Stimulated activated naive CD4-positive, alpha-beta T cell treated with Interleukin-2 at 50 U/mL for 16 hours (primary cell): ENCODE measurements around the gene LHFPL3.
A peak's percentile ranks its signal among the peaks of the same experiment; 100 is the strongest.
"Not testable (repeated sequence)": the region's sequence is repeated elsewhere in the genome, so short reads cannot be mapped to it uniquely, and the experiment has no call there.

Experiments
- DNase-seq: peaks from one replicate; lab custom pipeline; 2025; lab: John Stamatoyannopoulos, UW

The LHFPL3 gene

DNA sequence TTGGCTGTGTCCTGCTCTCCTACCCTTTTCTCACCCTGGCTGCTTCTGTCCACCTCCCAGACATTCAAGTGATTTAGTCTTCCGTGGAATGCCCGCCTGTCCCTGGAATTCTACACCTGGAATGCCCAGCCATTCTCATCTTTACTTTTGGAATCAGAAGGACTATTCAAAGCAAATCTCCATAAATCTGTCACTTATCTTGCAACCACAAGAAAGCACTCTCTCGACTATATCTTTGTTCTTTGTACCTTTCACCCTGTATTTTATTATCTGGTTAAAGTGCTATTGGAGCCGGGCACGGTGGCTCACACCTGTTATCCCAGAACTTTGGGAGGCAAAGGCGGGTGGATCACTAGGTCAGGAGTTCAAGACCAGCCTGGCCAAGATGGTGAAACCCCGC, 606.3 kb downstream of the LHFPL3 start:
- no peak for DNase-seq

DNA sequence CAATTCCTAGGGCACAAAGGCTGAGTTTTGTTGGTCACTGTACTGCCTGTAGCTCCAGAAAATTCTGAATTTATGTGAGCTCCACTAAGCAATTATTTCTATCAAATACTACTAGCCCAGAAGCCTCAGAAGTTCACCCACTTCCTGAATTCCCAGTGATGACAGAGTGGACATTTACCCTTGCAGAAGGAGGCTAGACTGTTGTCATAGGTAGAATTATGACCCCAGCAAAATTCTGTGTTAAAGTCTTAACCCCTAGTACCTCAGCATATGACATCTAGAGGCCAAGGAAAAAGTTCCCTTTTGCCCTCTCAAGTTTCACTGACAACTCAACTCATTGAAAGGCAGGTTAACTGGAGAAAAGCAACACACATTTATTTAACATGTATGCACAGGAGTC, 606.9 kb downstream of the LHFPL3 start:
- DNase-seq = no peak

GRCh38 chr7:104936546-104936945, 608.1 kb downstream of the LHFPL3 start:
- DNase-seq = no peak

DNA sequence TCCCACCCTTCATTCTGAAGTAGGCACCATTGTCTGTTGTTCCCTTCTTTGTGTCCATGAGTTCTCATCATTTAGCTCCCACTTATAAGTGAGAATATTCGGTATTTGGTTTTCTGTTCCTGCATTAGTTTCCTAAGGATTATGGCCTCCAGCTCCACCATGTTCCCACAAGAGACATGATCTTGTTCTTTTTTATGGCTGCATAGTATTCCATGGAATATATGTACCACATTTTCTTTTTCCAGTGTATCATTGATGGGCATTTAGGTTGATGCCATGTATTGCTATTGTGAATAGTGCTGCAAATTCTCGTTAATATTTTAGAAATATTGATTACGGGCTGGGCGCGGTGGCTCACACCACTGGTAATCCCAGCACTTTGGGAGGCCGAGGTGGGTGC, 609.1 kb downstream of the LHFPL3 start:
- not testable (repeated sequence) for DNase-seq

DNA sequence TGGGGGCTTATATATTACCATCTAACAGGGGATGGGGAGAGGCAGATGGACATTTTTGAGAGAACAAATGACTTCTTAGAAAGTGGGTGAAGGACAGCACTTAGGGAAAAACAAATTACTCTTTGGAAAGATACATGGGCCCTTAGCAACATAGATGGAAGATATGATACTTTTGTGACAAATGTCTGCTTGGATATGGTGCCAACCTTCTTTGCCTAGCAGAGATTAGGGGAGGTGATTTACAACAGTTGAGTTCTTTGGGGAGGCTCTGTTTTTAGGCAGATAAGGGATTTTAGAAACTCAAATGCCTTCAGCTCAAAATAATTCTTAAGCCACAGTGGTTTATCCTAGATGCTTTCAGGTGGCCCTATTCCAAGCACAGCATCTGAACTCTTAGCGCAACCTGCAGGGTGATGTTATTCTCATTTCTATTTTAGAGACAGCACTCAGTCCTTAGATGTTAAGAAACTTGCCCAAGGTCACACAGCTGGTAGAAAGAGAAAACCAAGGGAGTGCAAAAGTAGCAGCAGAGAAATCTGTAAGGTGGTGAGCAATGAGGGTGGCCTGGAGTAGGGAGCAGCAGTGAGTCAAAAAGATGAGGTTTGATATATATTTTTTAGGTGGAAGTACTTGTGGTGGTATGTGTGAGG, 610.5 kb downstream of the LHFPL3 start:
- no peak for DNase-seq

GRCh38 chr7:104940023-104940710, 611.8 kb downstream of the LHFPL3 start:
- DNase-seq = no peak

GRCh38 chr7:104943502-104944343, 615.3 kb downstream of the LHFPL3 start:
- peak; percentile 62 for DNase-seq

DNA sequence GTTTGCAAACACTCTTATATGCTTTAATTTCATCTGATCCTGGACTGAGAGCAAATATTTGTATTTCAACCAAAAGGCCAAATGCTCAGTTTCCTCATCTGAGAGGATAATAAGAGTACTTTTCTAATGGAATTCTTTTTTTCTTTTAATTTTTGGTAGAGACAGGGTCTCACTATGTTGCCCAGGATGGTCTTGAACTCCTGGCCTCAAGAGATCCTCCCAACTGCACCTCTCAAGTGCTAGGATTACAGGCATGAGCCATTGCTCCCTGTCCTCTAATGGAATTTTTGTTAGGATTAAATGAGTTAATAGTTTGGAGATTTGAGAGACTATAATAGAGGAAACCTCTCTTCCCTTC, 617.2 kb downstream of the LHFPL3 start:
- DNase-seq = no peak

GRCh38 chr7:104946338-104946737, 617.9 kb downstream of the LHFPL3 start:
- DNase-seq = no peak

GRCh38 chr7:104950006-104950405, 621.6 kb downstream of the LHFPL3 start:
- no peak for DNase-seq

DNA sequence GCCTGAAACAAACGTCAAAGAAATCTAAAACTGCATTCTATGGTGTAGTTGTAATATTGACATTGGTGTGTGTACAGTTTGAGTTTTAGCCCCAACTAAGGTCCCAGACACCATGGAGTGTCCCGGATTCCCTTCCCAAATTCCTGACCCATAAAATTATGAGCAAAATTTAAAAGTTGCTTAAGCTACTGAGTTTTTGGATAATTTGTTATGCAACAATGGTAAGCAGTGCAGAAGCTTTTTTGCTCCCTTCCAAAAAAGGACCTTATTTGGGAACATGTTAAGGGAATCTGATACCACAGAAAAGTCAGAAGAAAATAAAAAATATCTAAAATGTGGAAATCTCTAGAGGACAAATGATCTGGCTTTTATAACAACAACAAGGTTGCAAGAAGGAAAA, 622.4 kb downstream of the LHFPL3 start:
- no peak for DNase-seq

GRCh38 chr7:104951546-104951945, 623.1 kb downstream of the LHFPL3 start:
- DNase-seq = no peak

DNA sequence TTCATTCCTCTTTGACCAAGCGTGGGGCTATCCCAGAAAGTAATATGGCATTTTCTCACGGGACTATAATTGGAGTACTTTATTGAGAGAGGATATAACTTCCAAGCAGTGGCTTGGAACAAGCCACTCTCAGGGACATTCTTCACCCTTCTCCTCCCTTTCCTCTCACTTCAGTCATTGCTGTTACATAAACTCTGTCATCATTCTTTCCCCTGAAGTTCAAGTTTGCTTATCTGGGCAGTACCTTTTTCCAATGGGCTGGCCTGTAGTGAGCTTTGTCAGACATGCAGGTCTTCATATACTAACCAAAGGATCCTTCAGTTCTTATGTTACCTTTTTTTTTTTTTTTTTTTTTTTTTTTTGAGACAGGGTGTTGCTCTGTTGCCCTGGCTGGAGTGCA, 626.9 kb downstream of the LHFPL3 start:
- no peak for DNase-seq
